Measurements from ENCODE around the gene SH3D21. TPM values are rescaled to one million over a fixed set of nuclear protein-coding genes. Genes with fewer than 3 reads are reported as not detected.

SH3D21 gene
- total and polyA plus RNA-seq, 8 donors = 0.41 to 2.6 (median 0.85) TPM

GRCh38 chr1:36321119-36321951 lies 15.2 kb downstream of the SH3D21 start:
- H3K4me3 ChIP-seq = peak overlapping the region in 2 of 4 donors; percentile 11 to 70
- H3K27ac ChIP-seq = no peak overlapping the region
- 52 to 57% methylated on average over 59 of the region's 59 CpGs for WGBS, 2 donors
- no peaks in the 10 kb centered on the region for H3K36me3 ChIP-seq
- intact Hi-C loops (cut with DNase I) = no loop called here
- TF ChIP-seq CTCF (IDR thresholded peaks at IDR 0.05) = no peak
- peaks cover 0 to 7% (median 0%) of the 10 kb centered on the region in 3 donors for H3K4me1 ChIP-seq
- FAIRE-seq (no peak), ATAC-seq (peak in 3 of 4 donors; percentile 29 to 48 (median 35)), DNase-seq (peak in 2 of 6 donors; percentile 52 to 70)
- no peaks in the 10 kb centered on the region for H3K9me3 ChIP-seq
- H3K27me3 ChIP-seq = no peaks in the 10 kb centered on the region

DNA sequence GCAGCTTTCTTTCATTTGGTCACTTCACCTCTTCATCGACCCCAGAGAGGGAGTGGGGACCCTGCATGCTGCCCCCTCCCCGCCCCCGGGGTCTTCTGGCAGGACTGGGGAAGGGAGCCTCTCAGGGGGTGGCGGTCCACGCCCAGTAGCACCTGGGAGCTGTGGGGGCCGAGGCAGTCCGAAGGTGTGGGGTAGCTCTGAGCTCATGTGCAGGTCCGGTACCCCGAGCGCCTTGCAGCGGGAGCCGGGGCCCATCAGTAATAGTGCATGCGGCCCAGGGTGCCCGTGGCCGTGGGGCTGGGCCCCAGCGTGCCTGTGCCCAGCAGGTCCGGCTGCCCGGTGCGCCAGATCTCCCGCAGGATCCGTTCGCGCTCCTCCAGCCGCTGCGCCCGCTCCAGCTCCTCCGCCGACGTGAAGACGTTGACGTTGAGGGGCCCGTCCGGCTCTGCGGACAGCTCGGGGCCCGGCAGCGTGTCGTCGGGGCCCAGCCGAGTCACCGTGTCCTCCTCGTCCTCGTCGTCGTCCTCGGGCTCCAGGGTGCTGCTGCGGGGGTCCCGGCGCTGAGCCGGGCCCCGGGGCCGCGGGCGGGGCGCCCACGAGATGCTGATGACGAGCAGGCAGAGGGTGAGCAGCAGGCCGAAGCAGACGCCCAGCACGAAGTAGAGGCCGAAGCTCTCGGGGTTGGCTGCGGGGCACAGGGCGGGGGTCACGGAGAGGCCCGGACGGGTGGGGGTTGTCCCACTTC lies 16.0 kb downstream of the SH3D21 start:
- H3K27ac ChIP-seq = no peak overlapping the region
- FAIRE-seq (no peak), DNase-seq (peak in 1 of 6 donors; percentile 73), ATAC-seq (no peak)
- H3K36me3 ChIP-seq = no peaks in the 10 kb centered on the region
- peak overlapping the region in 1 of 4 donors; percentile 70 for H3K4me3 ChIP-seq
- no peak for TF ChIP-seq CTCF (IDR thresholded peaks at IDR 0.05)
- 77 to 82% methylated on average over 63 to 67 of the region's 67 CpGs for WGBS, 2 donors
- H3K27me3 ChIP-seq = no peaks in the 10 kb centered on the region
- intact Hi-C loops (cut with DNase I) = no loop called here
- no peaks in the 10 kb centered on the region for H3K9me3 ChIP-seq
- H3K4me1 ChIP-seq = peaks cover 0 to 7% (median 0%) of the 10 kb centered on the region in 3 donors

- no peak for TF ChIP-seq CTCF (IDR thresholded peaks at IDR 0.05)
- DNase-seq (peak in 5 of 6 donors; percentile 25 to 82 (median 55)), ATAC-seq (peak in 3 of 4 donors; percentile 7 to 24 (median 18)), FAIRE-seq (no peak)
- Histone ChIP-seq H3K27ac (peak overlapping the region in 2 of 4 donors; percentile 56 to 57), H3K27me3 (no peaks in the 10 kb centered on the region), H3K36me3 (no peaks in the 10 kb centered on the region), H3K4me3 (peak overlapping the region; percentile 53 to 70 (median 58)), H3K9me3 (no peaks in the 10 kb centered on the region), H3K4me1 (peaks cover 0 to 7% (median 0%) of the 10 kb centered on the region in 3 donors)
- WGBS, 2 donors = 17% methylated on average over 67 to 83 of the region's 83 CpGs
- intact Hi-C loops (cut with DNase I) = no loop called here
These were observed 16.8 kb downstream of the SH3D21 start for GRCh38 chr1:36322786-36323635.

DNA sequence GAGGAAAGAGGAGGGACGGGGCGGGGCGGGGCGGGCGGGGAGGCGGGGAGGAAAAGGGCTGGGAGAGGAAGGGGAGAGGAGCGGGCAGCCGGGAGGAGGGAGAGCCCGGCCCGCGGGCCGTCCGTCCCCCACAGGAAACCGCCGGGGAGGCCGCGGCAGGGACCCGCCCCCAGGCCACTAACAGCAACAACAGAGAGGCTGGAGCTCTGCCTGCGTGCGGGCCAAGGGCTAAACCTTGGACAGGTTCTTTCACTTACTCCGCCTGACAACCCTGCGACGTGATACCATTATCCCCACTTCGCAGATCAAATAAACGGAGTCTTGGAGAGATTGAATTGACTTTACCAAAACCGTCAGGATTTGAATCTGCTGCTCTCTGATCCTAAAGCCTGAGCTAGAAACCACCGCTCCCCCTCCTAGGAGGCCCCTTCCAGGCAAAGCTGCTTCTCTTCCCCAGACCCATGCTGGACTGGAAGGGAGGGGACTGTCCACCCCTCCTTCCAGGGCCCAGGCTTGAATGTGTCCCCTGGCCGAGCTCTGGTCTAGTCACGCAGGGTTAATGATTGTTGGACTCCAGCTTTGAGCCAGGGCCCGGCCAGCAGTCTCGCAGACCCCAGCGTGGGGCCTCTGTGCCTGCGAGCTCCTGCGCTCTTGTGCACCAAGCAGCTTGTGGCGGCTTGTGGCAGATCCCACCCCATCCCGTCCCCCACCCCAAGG lies 17.6 kb downstream of the SH3D21 start, which contains the start of gene EVA1B:
Gene EVA1B (minus strand): TSS at position 10 of the 717 bp plus-strand sequence. CDS start 608 bp downstream, outside the sequence.
- TF ChIP-seq CTCF (IDR thresholded peaks at IDR 0.05) = no peak
- FAIRE-seq (no peak), DNase-seq (peak; percentile 49 to 82 (median 66)), ATAC-seq (peak; percentile 70 to 80 (median 72))
- Histone ChIP-seq H3K4me3 (peak within 1 kb of the TSS; percentile 53 to 70 (median 58)), H3K27me3 (no peaks in the 10 kb centered on the region), H3K36me3 (no peaks in the 10 kb centered on the region), H3K4me1 (peaks cover 0 to 7% (median 0%) of the 10 kb centered on the region in 3 donors), H3K27ac (peak within 1 kb of the TSS in 3 of 4 donors; percentile 2 to 57 (median 56)), H3K9me3 (no peaks in the 10 kb centered on the region)
- 3 to 5% methylated on average over 32 to 35 of the region's 36 CpGs for WGBS, 2 donors
- intact Hi-C loops (cut with DNase I) = no loop called here
